T-helper 22 cell (primary cell): ENCODE results near the gene SLC5A11.

Experiments used
- DNase-seq: peaks from one replicate; pipeline ENCODE4 v3.0.0-alpha.2; 2020; ENCODE audit warnings: low read depth

Gene SLC5A11

GRCh38 chr16:24920568-24920967 is 74.8 kb downstream of the SLC5A11 start:
- DNase-seq = no peak

GRCh38 chr16:24921229-24921628 is 75.5 kb downstream of the SLC5A11 start:
- DNase-seq = no peak

- DNase-seq = no peak
Measured at GRCh38 chr16:24925163-24925562, 79.4 kb downstream of the SLC5A11 start.

- DNase-seq = no peak
Measured at GRCh38 chr16:24929409-24929808, 83.6 kb downstream of the SLC5A11 start.

- DNase-seq = no peak
Measured at GRCh38 chr16:24930440-24930839, 84.7 kb downstream of the SLC5A11 start.

GRCh38 chr16:24931091-24931490 is 85.3 kb downstream of the SLC5A11 start:
- no peak for DNase-seq

- no peak for DNase-seq
Measured at GRCh38 chr16:24935336-24935735, 89.6 kb downstream of the SLC5A11 start.

- no peak for DNase-seq
Measured at GRCh38 chr16:24936151-24936550, 90.4 kb downstream of the SLC5A11 start.

GRCh38 chr16:24939224-24939623 is 93.5 kb downstream of the SLC5A11 start:
- no peak for DNase-seq

- DNase-seq = no peak
Measured at GRCh38 chr16:24939738-24940137, 94.0 kb downstream of the SLC5A11 start.

GRCh38 chr16:24943471-24943870 is 97.7 kb downstream of the SLC5A11 start:
- no peak for DNase-seq

- no peak for DNase-seq
Measured at GRCh38 chr16:24944206-24944605, 98.4 kb downstream of the SLC5A11 start.

GRCh38 chr16:24946155-24946554 is 100.4 kb downstream of the SLC5A11 start:
- no peak for DNase-seq

- DNase-seq = no peak
Measured at GRCh38 chr16:24950275-24950674, 104.5 kb downstream of the SLC5A11 start.

GRCh38 chr16:24953306-24953705 is 107.5 kb downstream of the SLC5A11 start:
- no peak for DNase-seq

GRCh38 chr16:24953721-24954120 is 108.0 kb downstream of the SLC5A11 start:
- DNase-seq = no peak

GRCh38 chr16:24954137-24954536 is 108.4 kb downstream of the SLC5A11 start:
- DNase-seq = no peak

- no peak for DNase-seq
Measured at GRCh38 chr16:24955975-24956731, 110.4 kb downstream of the SLC5A11 start.

GRCh38 chr16:24957887-24958286 is 112.1 kb downstream of the SLC5A11 start:
- no peak for DNase-seq
